Heart left ventricle (tissue), 13 donors: ENCODE data around the gene COBL.

Experiments
- POLR2A ChIP-seq, 2 donors: fragments of 450-650 bp; IDR thresholded peaks; one replicate each; pipeline ENCODE4 v1.6.1; 2017; ENCODE audit warnings: antibody characterized with exemption in 2 of 2, mild to moderate bottlenecking in 2 of 2, moderate library complexity in 2 of 2
- TF ChIP-seq, protein P1 (sequence below), 12 donors: fragments of 200-600 bp; sonication (generic) in 4 of 12; IDR thresholded peaks; one replicate each; pipeline versions ENCODE4 v1.5.0 to v1.8.0; 2018 to 2022; ENCODE audit warnings: antibody characterized with exemption in 12 of 12, mild to moderate bottlenecking in 5 of 12
- donor health status: ischemic (EF 13 %, LVEDD 7.1; RV severe dilation, severe dysfunction).
- donor health status: DM: no; HTN: yes; CAD: no.
- donor health status: DM: no; HTN: no; CAD: no.
- donor health status: ischemic (EF 25% LVEDD 6.9; RV normal size, moderate dysfunction).
- donor health status: ischemic (EF 25% LVEDD 5.7; RV mildly dilated, moderate dysfunction).
- donor health status: ischemic (EF 35%, LVEDD 5.7; RV mildly dilated, moderate dysfunction).
- donor health status: nonischemic (EF 11% LVEDD 7.7; RV severe dilation, severe dysfunction).
- donor health status: DM: yes; HTN: yes; CAD: no.
- donor health status: PGD.
- donor health status: ischemic (EF 29% LVEDD 5.4; RV normal size, mild dysfunction).
- donor health status: nonischemic (EF 23%, LVEDD 6.1; RV moderate dilation, normal function).

DNA sequence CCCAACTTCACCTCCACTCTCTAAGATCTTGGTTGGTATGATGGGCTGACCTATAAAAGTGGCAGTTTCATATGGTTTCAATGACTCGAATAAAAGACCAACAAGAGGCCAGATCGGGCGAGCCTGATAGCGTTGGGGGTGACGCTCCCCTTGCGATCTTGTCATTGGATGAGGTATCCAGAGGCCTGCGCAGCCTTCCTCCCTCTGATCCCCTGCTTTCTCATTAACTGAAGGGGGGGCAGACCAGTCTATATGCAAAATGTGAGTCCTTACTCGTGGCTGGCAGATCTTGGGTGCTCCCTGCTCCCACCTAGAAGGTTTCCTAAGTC lies 937 bp upstream of the COBL start:
- no peak for TF ChIP-seq POLR2A (IDR thresholded peaks at IDR 0.05)
- TF ChIP-seq, protein P1, sequence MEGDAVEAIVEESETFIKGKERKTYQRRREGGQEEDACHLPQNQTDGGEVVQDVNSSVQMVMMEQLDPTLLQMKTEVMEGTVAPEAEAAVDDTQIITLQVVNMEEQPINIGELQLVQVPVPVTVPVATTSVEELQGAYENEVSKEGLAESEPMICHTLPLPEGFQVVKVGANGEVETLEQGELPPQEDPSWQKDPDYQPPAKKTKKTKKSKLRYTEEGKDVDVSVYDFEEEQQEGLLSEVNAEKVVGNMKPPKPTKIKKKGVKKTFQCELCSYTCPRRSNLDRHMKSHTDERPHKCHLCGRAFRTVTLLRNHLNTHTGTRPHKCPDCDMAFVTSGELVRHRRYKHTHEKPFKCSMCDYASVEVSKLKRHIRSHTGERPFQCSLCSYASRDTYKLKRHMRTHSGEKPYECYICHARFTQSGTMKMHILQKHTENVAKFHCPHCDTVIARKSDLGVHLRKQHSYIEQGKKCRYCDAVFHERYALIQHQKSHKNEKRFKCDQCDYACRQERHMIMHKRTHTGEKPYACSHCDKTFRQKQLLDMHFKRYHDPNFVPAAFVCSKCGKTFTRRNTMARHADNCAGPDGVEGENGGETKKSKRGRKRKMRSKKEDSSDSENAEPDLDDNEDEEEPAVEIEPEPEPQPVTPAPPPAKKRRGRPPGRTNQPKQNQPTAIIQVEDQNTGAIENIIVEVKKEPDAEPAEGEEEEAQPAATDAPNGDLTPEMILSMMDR (IDR thresholded peaks at IDR 0.05): no peak
